ENCODE measurements around the gene IPPK.

DNA sequence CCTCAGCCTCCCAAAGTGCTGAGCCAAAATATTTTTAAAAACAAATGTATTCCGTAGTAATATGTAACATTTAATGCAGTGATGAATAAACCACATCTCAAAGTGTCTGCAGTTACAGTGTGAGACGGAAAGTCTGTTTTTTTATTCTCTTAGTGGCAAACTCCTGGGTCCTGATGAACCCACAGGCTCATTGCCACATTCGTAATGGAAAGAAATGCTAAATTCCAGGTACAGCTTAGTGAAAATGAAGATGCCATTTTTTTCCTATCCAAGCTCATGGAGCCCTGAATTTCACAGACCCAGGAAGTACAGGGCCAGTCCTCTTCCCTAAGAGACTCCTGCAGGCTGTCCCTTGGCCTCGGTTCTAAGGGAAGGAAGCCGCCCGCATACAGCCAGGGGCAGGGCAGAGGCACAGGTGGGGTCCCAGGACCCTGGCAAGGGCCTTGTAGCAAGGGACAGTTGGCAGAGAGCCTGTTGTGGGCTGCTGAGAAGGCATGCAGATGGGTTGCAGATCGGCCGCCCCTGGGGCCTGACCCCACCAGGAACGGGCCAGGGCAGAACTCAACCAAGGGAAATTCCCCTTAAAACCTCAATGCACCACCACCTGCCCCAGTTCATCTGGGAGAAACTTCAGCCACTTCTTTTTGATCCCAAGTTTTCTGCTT is 36.2 kb downstream of the IPPK start:
- TF ChIP-seq, protein P1, sequence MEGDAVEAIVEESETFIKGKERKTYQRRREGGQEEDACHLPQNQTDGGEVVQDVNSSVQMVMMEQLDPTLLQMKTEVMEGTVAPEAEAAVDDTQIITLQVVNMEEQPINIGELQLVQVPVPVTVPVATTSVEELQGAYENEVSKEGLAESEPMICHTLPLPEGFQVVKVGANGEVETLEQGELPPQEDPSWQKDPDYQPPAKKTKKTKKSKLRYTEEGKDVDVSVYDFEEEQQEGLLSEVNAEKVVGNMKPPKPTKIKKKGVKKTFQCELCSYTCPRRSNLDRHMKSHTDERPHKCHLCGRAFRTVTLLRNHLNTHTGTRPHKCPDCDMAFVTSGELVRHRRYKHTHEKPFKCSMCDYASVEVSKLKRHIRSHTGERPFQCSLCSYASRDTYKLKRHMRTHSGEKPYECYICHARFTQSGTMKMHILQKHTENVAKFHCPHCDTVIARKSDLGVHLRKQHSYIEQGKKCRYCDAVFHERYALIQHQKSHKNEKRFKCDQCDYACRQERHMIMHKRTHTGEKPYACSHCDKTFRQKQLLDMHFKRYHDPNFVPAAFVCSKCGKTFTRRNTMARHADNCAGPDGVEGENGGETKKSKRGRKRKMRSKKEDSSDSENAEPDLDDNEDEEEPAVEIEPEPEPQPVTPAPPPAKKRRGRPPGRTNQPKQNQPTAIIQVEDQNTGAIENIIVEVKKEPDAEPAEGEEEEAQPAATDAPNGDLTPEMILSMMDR (IDR thresholded peaks at IDR 0.05) = no peak
- TF ChIP-seq POLR2A (IDR thresholded peaks at IDR 0.05) = no peak

Measured in Peyer's patch (tissue), 4 donors.